Peyer's patch (tissue), 4 donors: Measurements from ENCODE around the gene RABL6. TPM values are rescaled to one million over a fixed set of nuclear protein-coding genes. Genes with fewer than 3 reads are reported as not detected.

Experiments used
- small RNA-seq, 2 donors: library from RNA; depleted of rRNA; stranded (forward); fragments of <200 nt; gene quantifications; one replicate each; pipeline ENCODE3, GENCODE V24; 2016
- total RNA-seq, 4 donors: library from RNA; depleted of rRNA; stranded (reverse); fragments of >200 nt; gene quantifications; one replicate each; pipeline ENCODE4 v1.1.0, GENCODE V29; 2016

RABL6 gene
- total RNA-seq, 4 donors from 2014 or later = 98.4 to 187 (median 134) TPM

Small RNA genes within 50 kb of the gene (small RNA-seq; reads per million reads assigned to genes)
- gene AL355987.2 (0 reads per million in 2 donors), gene ATP6V1G1P3 (0 reads per million in 2 donors), gene MIR4292 (0 reads per million in 2 donors), gene MIR4479 (0 to 0.23 reads per million in 2 donors)

Other genes with a start within 250 kb of the RABL6 start
- gene EGFL7, start 145.0 kb upstream of the RABL6 start, total RNA-seq = 10 to 100 TPM; 21.5 to 77.6 (median 46.0) TPM
- 100 to 1,000 TPM in 3 of 4 donors, 10 to 100 TPM in 1; 97.4 to 802 (median 479) TPM for gene AGPAT2, start 120.5 kb upstream of the RABL6 start, total RNA-seq
- 1 to 10 TPM in 3 of 4 donors, under 1 TPM in 1; 0.70 to 5.8 (median 2.6) TPM for gene DIPK1B, start 95.4 kb upstream of the RABL6 start, total RNA-seq
- 10 to 100 TPM in 1 of 4 donors, 1 to 10 TPM in 3; 1.1 to 28.1 (median 4.4) TPM for gene LCN10, start 65.0 kb upstream of the RABL6 start, total RNA-seq
- 10 to 100 TPM in 1 of 4 donors, 1 to 10 TPM in 3; 4.7 to 17.3 (median 5.6) TPM for gene LCN6, start 59.4 kb upstream of the RABL6 start, total RNA-seq
- not detected for gene LCN8, start 49.7 kb upstream of the RABL6 start, total RNA-seq
- gene LCN15, start 43.4 kb upstream of the RABL6 start, total RNA-seq = 1 to 10 TPM in 2 of 4 donors, not detected in 2; 1.5 to 9.3 TPM
- 100 to 1,000 TPM in 3 of 4 donors, 10 to 100 TPM in 1; 52.0 to 240 (median 187) TPM for gene TMEM141, start 16.6 kb upstream of the RABL6 start, total RNA-seq
- 10 to 100 TPM; 16.6 to 69.9 (median 46.0) TPM for gene CCDC183, start 11.6 kb upstream of the RABL6 start, total RNA-seq
- 10 to 100 TPM in 2 of 4 donors, 1 to 10 TPM in 2; 4.1 to 17.4 (median 9.2) TPM for gene AJM1, start 34.5 kb downstream of the RABL6 start, total RNA-seq
- gene PHPT1, start 41.5 kb downstream of the RABL6 start, total RNA-seq = 100 to 1,000 TPM in 2 of 4 donors, 10 to 100 TPM in 2; 66.0 to 120 (median 96.5) TPM
- 10 to 100 TPM; 30.8 to 50.4 (median 41.4) TPM for gene MAMDC4, start 44.4 kb downstream of the RABL6 start, total RNA-seq
- gene EDF1, start 58.4 kb downstream of the RABL6 start, total RNA-seq = 100 to 1,000 TPM; 299 to 676 (median 475) TPM
- 10 to 100 TPM; 17.5 to 75.1 (median 22.2) TPM for gene TRAF2, start 78.6 kb downstream of the RABL6 start, total RNA-seq
- gene FBXW5, start 136.8 kb downstream of the RABL6 start, total RNA-seq = 100 to 1,000 TPM; 247 to 470 (median 336) TPM
- gene C8G, start 137.3 kb downstream of the RABL6 start, total RNA-seq = 100 to 1,000 TPM in 1 of 4 donors, 10 to 100 TPM in 2, not detected in 1; 24.9 to 148 (median 66.2) TPM
- gene LCN12, start 144.3 kb downstream of the RABL6 start, total RNA-seq = 1 to 10 TPM in 3 of 4 donors, not detected in 1; 1.8 to 8.7 (median 7.9) TPM
- 10 to 100 TPM in 2 of 4 donors, 1 to 10 TPM in 2; 1.2 to 21.5 (median 7.8) TPM for gene PTGDS, start 169.6 kb downstream of the RABL6 start, total RNA-seq
- under 1 TPM in 2 of 4 donors, not detected in 2; 0.28 to 0.83 TPM for gene LCNL1, start 175.0 kb downstream of the RABL6 start, total RNA-seq
- 10 to 100 TPM; 52.3 to 92.4 (median 63.0) TPM for gene PAXX, start 184.5 kb downstream of the RABL6 start, total RNA-seq
- gene CLIC3, start 188.6 kb downstream of the RABL6 start, total RNA-seq = 1 to 10 TPM in 1 of 4 donors, not detected in 3; 3.3 TPM
- gene ABCA2, start 220.3 kb downstream of the RABL6 start, total RNA-seq = 10 to 100 TPM; 46.4 to 69.0 (median 49.0) TPM
- not detected for gene FUT7, start 224.1 kb downstream of the RABL6 start, total RNA-seq
- gene NPDC1, start 238.2 kb downstream of the RABL6 start, total RNA-seq = 100 to 1,000 TPM in 2 of 4 donors, 10 to 100 TPM in 2; 54.2 to 106 (median 83.8) TPM
- 10 to 100 TPM in 3 of 4 donors, 1 to 10 TPM in 1; 5.0 to 53.8 (median 28.9) TPM for gene ENTPD2, start 246.1 kb downstream of the RABL6 start, total RNA-seq